Osteoblast (primary cell): ENCODE results near the gene CLDN17. TPM values are rescaled to one million over a fixed set of nuclear protein-coding genes. Genes with fewer than 3 reads are reported as not detected.

Source experiments
- DNase-seq: peaks from one replicate; pipeline ENCODE4 v3.0.0; 2011; ENCODE audit warnings: low spot score, mixed read lengths; ENCODE audit not compliant: insufficient read length; ENCODE audit errors: missing footprints
- H2AFZ ChIP-seq: 2 replicates; pipeline ENCODE4 v1.6.0; 2011; ENCODE audit warnings: mild to moderate bottlenecking, low read length
- H3K27ac ChIP-seq: 2 replicates; pipeline ENCODE4 v1.5.1; 2011; ENCODE audit warnings: mild to moderate bottlenecking, low read depth, low read length, moderate library complexity
- H3K27me3 ChIP-seq: 2 replicates; pipeline ENCODE4 v1.6.0; 2012; ENCODE audit warnings: mild to moderate bottlenecking, control low read depth, inconsistent platforms, low read length, moderate library complexity; ENCODE audit not compliant: insufficient read depth
- H3K36me3 ChIP-seq: 2 replicates; pipeline ENCODE4 v1.5.1; 2011; ENCODE audit warnings: mild to moderate bottlenecking, low read length, control low read depth, moderate library complexity; ENCODE audit not compliant: insufficient read depth
- H3K4me1 ChIP-seq: 2 replicates; pipeline ENCODE4 v1.5.1; 2011; ENCODE audit warnings: mild to moderate bottlenecking, low read length, control low read depth, moderate library complexity; ENCODE audit not compliant: insufficient read depth
- H3K4me2 ChIP-seq: 2 replicates; pipeline ENCODE4 v1.6.0; 2011; ENCODE audit warnings: mild to moderate bottlenecking, low read length; ENCODE audit not compliant: insufficient read depth
- H3K4me3 ChIP-seq: fragments of 200-600 bp; sonication (generic); 3 replicates; pipeline ENCODE4 v1.5.1; 2012; ENCODE audit warnings: mild to moderate bottlenecking, low read length, inconsistent platforms; ENCODE audit not compliant: insufficient read depth
- H3K79me2 ChIP-seq: 2 replicates; pipeline ENCODE4 v1.6.0; 2012; ENCODE audit warnings: mild to moderate bottlenecking, low read length, control low read depth, inconsistent platforms; ENCODE audit not compliant: insufficient read depth
- H3K9me3 ChIP-seq: 2 replicates; pipeline ENCODE4 v1.5.1; 2011; ENCODE audit warnings: low read depth, low read length, control low read depth
- H4K20me1 ChIP-seq: 2 replicates; pipeline ENCODE4 v1.6.0; 2012; ENCODE audit warnings: mild to moderate bottlenecking, low read length, control low read depth; ENCODE audit not compliant: insufficient read depth
- total RNA-seq: library from RNA; depleted of rRNA; stranded (reverse); fragments of >200 nt; gene quantifications from 2 replicates; pipeline ENCODE4 v1.2.3, GENCODE V29; 2012
- TF ChIP-seq, protein P1 (sequence below): IDR thresholded peaks from 2 replicates; pipeline ENCODE4 v1.5.1; 2011; ENCODE audit warnings: mild to moderate bottlenecking, low read depth, low read length, moderate library complexity; ENCODE audit errors: extremely low read depth

Gene CLDN17
- total RNA-seq, 1 donor: not detected

DNA sequence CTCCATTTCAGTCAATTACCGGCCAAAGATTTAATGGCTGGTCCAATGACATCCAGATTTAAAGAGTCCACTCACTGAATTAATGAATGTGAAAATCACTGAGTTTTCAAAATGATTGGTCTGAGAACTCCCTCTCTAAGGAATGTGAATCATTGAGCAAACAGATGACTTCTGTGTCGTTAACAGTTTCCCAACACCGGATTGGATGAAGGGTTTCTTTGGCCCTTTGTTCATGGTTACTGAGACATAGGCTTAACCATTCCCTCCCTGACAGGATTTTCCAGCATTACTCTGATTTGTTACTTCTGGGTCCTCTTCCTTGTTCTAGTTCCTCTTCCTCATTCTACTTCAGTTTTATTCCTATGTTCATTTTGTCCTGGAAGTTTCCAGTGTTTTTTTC is 1.5 kb upstream of the CLDN17 start:
- DNase-seq: no peak
- Histone ChIP-seq H3K9me3 (no peaks in the 10 kb centered on the region), H3K4me1 (no peaks in the 10 kb centered on the region), H2AFZ (no peak overlapping the region), H3K79me2 (no peaks in the 10 kb centered on the region), H3K27ac (no peak overlapping the region), H3K4me2 (no peak overlapping the region), H3K36me3 (no peaks in the 10 kb centered on the region), H3K27me3 (no peaks in the 10 kb centered on the region), H4K20me1 (no peaks in the 10 kb centered on the region), H3K4me3 (no peak overlapping the region)
- TF ChIP-seq, protein P1, sequence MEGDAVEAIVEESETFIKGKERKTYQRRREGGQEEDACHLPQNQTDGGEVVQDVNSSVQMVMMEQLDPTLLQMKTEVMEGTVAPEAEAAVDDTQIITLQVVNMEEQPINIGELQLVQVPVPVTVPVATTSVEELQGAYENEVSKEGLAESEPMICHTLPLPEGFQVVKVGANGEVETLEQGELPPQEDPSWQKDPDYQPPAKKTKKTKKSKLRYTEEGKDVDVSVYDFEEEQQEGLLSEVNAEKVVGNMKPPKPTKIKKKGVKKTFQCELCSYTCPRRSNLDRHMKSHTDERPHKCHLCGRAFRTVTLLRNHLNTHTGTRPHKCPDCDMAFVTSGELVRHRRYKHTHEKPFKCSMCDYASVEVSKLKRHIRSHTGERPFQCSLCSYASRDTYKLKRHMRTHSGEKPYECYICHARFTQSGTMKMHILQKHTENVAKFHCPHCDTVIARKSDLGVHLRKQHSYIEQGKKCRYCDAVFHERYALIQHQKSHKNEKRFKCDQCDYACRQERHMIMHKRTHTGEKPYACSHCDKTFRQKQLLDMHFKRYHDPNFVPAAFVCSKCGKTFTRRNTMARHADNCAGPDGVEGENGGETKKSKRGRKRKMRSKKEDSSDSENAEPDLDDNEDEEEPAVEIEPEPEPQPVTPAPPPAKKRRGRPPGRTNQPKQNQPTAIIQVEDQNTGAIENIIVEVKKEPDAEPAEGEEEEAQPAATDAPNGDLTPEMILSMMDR: no peak

GRCh38 chr21:30166171-30166570 is 434 bp downstream of the CLDN17 start:
- TF ChIP-seq, protein P1: no peak

DNA sequence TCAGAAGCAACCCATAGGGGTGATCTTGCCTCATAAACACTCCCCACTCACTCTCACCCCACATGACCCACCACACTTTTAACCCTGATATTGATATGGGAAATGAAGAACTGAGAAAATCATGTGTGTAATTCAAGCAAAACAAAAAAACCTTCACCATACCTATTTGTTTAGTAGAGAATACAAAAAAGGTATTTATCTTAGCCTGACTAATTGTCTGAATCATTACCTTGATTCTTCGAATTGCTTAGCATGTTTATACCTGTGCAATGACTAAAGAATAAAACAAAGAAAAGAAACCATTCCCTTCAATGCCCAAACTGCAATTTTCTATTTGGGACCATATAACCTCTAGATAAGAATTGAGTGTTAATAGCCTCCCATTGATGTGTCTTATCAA is 1.8 kb downstream of the CLDN17 start:
- no peaks in the 10 kb centered on the region for H3K9me3 ChIP-seq
- no peaks in the 10 kb centered on the region for H3K36me3 ChIP-seq
- no peaks in the 10 kb centered on the region for H4K20me1 ChIP-seq
- H3K27me3 ChIP-seq: no peaks in the 10 kb centered on the region
- no peaks in the 10 kb centered on the region for H3K4me1 ChIP-seq
- DNase-seq: no peak
- H3K4me3 ChIP-seq: no peak overlapping the region
- TF ChIP-seq, protein P1: no peak
- H3K27ac ChIP-seq: no peak overlapping the region
- no peak overlapping the region for H2AFZ ChIP-seq
- no peaks in the 10 kb centered on the region for H3K79me2 ChIP-seq
- H3K4me2 ChIP-seq: no peak overlapping the region

More at GRCh38 chr21:30166171-30166570, 434 bp downstream of the CLDN17 start:
- Histone ChIP-seq H3K27ac (no peak overlapping the region), H3K4me1 (no peaks in the 10 kb centered on the region), H3K4me3 (no peak overlapping the region), H3K79me2 (no peaks in the 10 kb centered on the region), H3K9me3 (no peaks in the 10 kb centered on the region), H3K36me3 (no peaks in the 10 kb centered on the region), H2AFZ (no peak overlapping the region), H3K4me2 (no peak overlapping the region), H3K27me3 (no peaks in the 10 kb centered on the region), H4K20me1 (no peaks in the 10 kb centered on the region)
- DNase-seq: no peak

DNA sequence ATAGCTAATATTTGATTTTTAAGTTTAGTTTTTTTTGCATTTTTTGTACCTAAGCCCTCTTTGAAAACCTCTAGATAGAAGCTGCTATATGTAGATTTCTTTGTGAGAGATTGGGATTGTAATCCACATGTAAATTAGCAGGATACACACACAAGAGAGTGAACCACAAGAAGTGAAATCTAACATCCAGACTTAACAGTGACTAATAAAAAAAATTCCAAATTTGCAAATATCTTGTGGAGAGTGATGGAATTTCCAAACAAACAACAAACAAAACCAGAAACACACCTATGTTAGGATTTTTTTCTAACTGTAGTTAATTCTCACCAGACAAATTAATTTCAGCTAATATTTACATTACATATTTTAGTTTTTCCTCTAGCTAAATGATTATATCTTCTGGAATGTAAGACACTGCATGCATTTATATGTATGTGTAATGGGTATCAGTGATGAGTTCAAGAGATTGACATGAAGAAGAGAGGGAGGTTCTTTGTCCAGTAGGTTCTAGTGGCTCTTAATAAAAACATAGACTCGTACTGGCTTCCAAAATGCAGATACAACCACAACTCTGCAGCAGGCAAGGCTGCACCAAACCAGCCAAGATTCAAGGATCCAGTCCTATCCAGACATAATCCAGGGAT is 12.8 kb downstream of the CLDN17 start:
- no peaks in the 10 kb centered on the region for H3K27me3 ChIP-seq
- H3K4me2 ChIP-seq: no peak overlapping the region
- TF ChIP-seq, protein P1: no peak
- H2AFZ ChIP-seq: no peak overlapping the region
- no peaks in the 10 kb centered on the region for H3K79me2 ChIP-seq
- no peaks in the 10 kb centered on the region for H3K9me3 ChIP-seq
- no peak for DNase-seq
- no peaks in the 10 kb centered on the region for H3K36me3 ChIP-seq
- H3K4me1 ChIP-seq: no peaks in the 10 kb centered on the region
- H3K4me3 ChIP-seq: no peak overlapping the region
- no peak overlapping the region for H3K27ac ChIP-seq
- no peaks in the 10 kb centered on the region for H4K20me1 ChIP-seq
